Osteoblast (primary cell): Measurements from ENCODE around the gene RESF1. TPM values are rescaled to one million over a fixed set of nuclear protein-coding genes. Genes with fewer than 3 reads are reported as not detected.

ENCODE experiments used
- DNase-seq: peaks from one replicate; pipeline ENCODE4 v3.0.0; 2011; ENCODE audit warnings: low spot score, mixed read lengths; ENCODE audit not compliant: insufficient read length; ENCODE audit errors: missing footprints
- H2AFZ ChIP-seq: 2 replicates; pipeline ENCODE4 v1.6.0; 2011; ENCODE audit warnings: mild to moderate bottlenecking, low read length
- H3K27ac ChIP-seq: 2 replicates; pipeline ENCODE4 v1.5.1; 2011; ENCODE audit warnings: mild to moderate bottlenecking, low read depth, low read length, moderate library complexity
- H3K27me3 ChIP-seq: 2 replicates; pipeline ENCODE4 v1.6.0; 2012; ENCODE audit warnings: mild to moderate bottlenecking, control low read depth, inconsistent platforms, low read length, moderate library complexity; ENCODE audit not compliant: insufficient read depth
- H3K36me3 ChIP-seq: 2 replicates; pipeline ENCODE4 v1.5.1; 2011; ENCODE audit warnings: mild to moderate bottlenecking, low read length, control low read depth, moderate library complexity; ENCODE audit not compliant: insufficient read depth
- H3K4me1 ChIP-seq: 2 replicates; pipeline ENCODE4 v1.5.1; 2011; ENCODE audit warnings: mild to moderate bottlenecking, low read length, control low read depth, moderate library complexity; ENCODE audit not compliant: insufficient read depth
- H3K4me2 ChIP-seq: 2 replicates; pipeline ENCODE4 v1.6.0; 2011; ENCODE audit warnings: mild to moderate bottlenecking, low read length; ENCODE audit not compliant: insufficient read depth
- H3K4me3 ChIP-seq: fragments of 200-600 bp; sonication (generic); 3 replicates; pipeline ENCODE4 v1.5.1; 2012; ENCODE audit warnings: mild to moderate bottlenecking, low read length, inconsistent platforms; ENCODE audit not compliant: insufficient read depth
- H3K79me2 ChIP-seq: 2 replicates; pipeline ENCODE4 v1.6.0; 2012; ENCODE audit warnings: mild to moderate bottlenecking, low read length, control low read depth, inconsistent platforms; ENCODE audit not compliant: insufficient read depth
- H3K9me3 ChIP-seq: 2 replicates; pipeline ENCODE4 v1.5.1; 2011; ENCODE audit warnings: low read depth, low read length, control low read depth
- H4K20me1 ChIP-seq: 2 replicates; pipeline ENCODE4 v1.6.0; 2012; ENCODE audit warnings: mild to moderate bottlenecking, low read length, control low read depth; ENCODE audit not compliant: insufficient read depth
- CTCF ChIP-seq: IDR thresholded peaks from 2 replicates; pipeline ENCODE4 v1.5.1; 2011; ENCODE audit warnings: mild to moderate bottlenecking, low read depth, low read length, moderate library complexity; ENCODE audit errors: extremely low read depth
- total RNA-seq: library from RNA; depleted of rRNA; stranded (reverse); fragments of >200 nt; gene quantifications from 2 replicates; pipeline ENCODE4 v1.2.3, GENCODE V29; 2012

RESF1 gene
- total RNA-seq, 1 donor = 31.5 TPM

DNA sequence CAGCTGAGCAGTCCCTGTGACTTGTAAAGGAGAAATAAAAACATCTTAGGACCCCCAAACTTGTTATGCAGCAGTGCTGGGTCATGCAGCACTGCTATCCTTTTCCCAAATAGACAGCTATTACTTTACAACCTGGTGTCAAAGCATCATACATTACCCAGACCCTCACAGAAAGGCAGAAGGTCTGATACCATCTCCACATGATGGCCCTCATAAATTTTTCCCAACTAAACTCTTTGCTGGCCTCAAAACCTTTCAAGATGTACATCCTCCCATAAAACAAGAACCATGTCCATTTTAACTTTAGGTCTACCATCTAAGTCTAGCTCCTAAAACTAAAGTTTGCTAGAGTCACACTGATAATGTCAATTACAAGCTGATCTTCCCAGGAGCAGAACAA lies 8.7 kb upstream of the RESF1 start:
- no peaks in the 10 kb centered on the region for H3K79me2 ChIP-seq
- H3K27me3 ChIP-seq = no peaks in the 10 kb centered on the region
- no peaks in the 10 kb centered on the region for H4K20me1 ChIP-seq
- no peak overlapping the region for H3K4me3 ChIP-seq
- H3K9me3 ChIP-seq = no peaks in the 10 kb centered on the region
- no peaks in the 10 kb centered on the region for H3K36me3 ChIP-seq
- H2AFZ ChIP-seq = no peak overlapping the region
- DNase-seq = no peak
- H3K27ac ChIP-seq = no peak overlapping the region
- no peak overlapping the region for H3K4me2 ChIP-seq
- no peaks in the 10 kb centered on the region for H3K4me1 ChIP-seq
- TF ChIP-seq CTCF = no peak

DNA sequence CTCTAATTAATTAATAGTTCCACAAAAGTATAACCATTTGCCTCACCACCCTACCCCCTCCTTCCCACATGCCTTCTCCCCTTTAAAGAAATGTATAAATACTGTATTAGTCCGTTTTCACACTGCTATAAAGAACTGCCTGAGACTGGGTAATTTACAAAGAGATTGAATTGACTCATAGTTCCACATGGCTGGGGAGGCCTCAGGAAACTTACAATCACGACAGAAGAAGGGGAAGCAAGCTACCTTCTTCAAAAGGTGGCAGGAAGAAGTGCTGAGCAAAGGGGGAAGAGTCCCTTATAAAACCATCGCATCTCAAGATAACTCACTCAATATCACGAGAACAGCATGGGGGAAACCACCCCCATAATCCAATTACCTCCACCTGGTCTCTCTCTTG lies 8.2 kb upstream of the RESF1 start:
- Histone ChIP-seq H3K4me2 (no peak overlapping the region), H3K27ac (no peak overlapping the region), H3K9me3 (no peaks in the 10 kb centered on the region), H4K20me1 (no peaks in the 10 kb centered on the region), H3K4me1 (no peaks in the 10 kb centered on the region), H3K4me3 (no peak overlapping the region), H3K36me3 (no peaks in the 10 kb centered on the region), H3K79me2 (no peaks in the 10 kb centered on the region), H2AFZ (no peak overlapping the region), H3K27me3 (no peaks in the 10 kb centered on the region)
- no peak for TF ChIP-seq CTCF
- DNase-seq = no peak

DNA sequence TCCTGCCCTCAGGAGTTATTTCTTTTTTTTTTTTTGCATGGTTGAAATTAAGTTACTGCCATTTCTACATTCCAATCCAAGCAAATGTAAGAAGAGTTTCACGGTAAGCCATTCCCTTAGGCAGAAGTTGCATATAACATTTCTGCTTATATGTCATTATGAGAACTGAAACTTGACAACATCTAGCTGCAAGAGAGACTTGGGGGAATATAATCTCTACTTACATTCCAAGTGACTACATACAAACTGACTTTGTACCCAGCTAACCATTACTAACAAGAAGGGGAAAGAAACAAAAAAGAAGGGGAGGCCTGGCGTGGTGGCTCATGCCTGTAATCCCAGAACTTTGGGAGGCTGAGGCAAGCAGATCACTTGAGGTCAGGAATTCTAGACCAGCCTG lies 7.3 kb upstream of the RESF1 start:
- no peaks in the 10 kb centered on the region for H3K36me3 ChIP-seq
- H3K9me3 ChIP-seq = no peaks in the 10 kb centered on the region
- no peak for TF ChIP-seq CTCF
- no peaks in the 10 kb centered on the region for H3K27me3 ChIP-seq
- H3K79me2 ChIP-seq = no peaks in the 10 kb centered on the region
- no peak overlapping the region for H3K27ac ChIP-seq
- peak; percentile 72 for DNase-seq
- no peaks in the 10 kb centered on the region for H4K20me1 ChIP-seq
- no peaks in the 10 kb centered on the region for H3K4me1 ChIP-seq
- no peak overlapping the region for H3K4me3 ChIP-seq
- no peak overlapping the region for H2AFZ ChIP-seq
- H3K4me2 ChIP-seq = no peak overlapping the region

- Histone ChIP-seq H4K20me1 (no peaks in the 10 kb centered on the region), H3K9me3 (no peaks in the 10 kb centered on the region), H3K27me3 (no peaks in the 10 kb centered on the region), H3K36me3 (no peaks in the 10 kb centered on the region), H3K4me1 (no peaks in the 10 kb centered on the region), H3K27ac (no peak overlapping the region), H3K79me2 (no peaks in the 10 kb centered on the region), H2AFZ (no peak overlapping the region), H3K4me2 (no peak overlapping the region), H3K4me3 (no peak overlapping the region)
- TF ChIP-seq CTCF = no peak
- no peak for DNase-seq
Observed at GRCh38 chr12:31952418-31952817, 6.8 kb upstream of the RESF1 start.
